HepG2 (cell line): ENCODE measurements around the gene COG1. TPM values are rescaled to one million over a fixed set of nuclear protein-coding genes. Genes with fewer than 3 reads are reported as not detected.

ENCODE experiments used
- FOXC1 ChIP-seq: sonication (generic); formaldehyde crosslinking; IDR thresholded peaks from 2 replicates; pipeline ENCODE4 v1.8.0; 2022; ENCODE audit warnings: mild to moderate bottlenecking, missing genetic modification reagents, borderline replicate concordance
- FOXK1 ChIP-seq: sonication (generic); formaldehyde crosslinking; IDR thresholded peaks from 2 replicates; pipeline ENCODE4 v1.4.0; 2020; ENCODE audit warnings: low read depth, missing genetic modification reagents, borderline replicate concordance
- HCFC1 ChIP-seq: fragments of 150-350 bp; IDR thresholded peaks from 2 replicates; pipeline ENCODE4 v1.6.1; 2014; ENCODE audit warnings: low read depth, low read length
- HOXD1 ChIP-seq: sonication (generic); formaldehyde crosslinking; IDR thresholded peaks from 2 replicates; pipeline ENCODE4 v1.5.0; 2020; ENCODE audit warnings: missing genetic modification reagents
- JDP2 ChIP-seq: sonication (generic); formaldehyde crosslinking; IDR thresholded peaks from 2 replicates; pipeline ENCODE4 v1.8.1; 2022; ENCODE audit warnings: missing genetic modification reagents, borderline replicate concordance
- MIXL1 ChIP-seq: IDR thresholded peaks from 2 replicates; pipeline ENCODE4 v1.6.1; 2016
- POLR2G ChIP-seq: fragments of 200-400 bp; formaldehyde crosslinking; IDR thresholded peaks from 2 replicates; pipeline ENCODE4 v1.6.1; 2018; ENCODE audit warnings: mild to moderate bottlenecking, low read depth, low read length, moderate library complexity
- SNAI1 ChIP-seq: sonication (generic); formaldehyde crosslinking; IDR thresholded peaks from 2 replicates; pipeline ENCODE4 v1.5.0; 2020; ENCODE audit warnings: mild to moderate bottlenecking, missing genetic modification reagents, borderline replicate concordance
- TGIF2 ChIP-seq: IDR thresholded peaks from 2 replicates; pipeline ENCODE4 v1.6.1; 2016; ENCODE audit warnings: control low read depth, missing compliant biosample characterization
- ZKSCAN5 ChIP-seq: sonication (generic); formaldehyde crosslinking; IDR thresholded peaks from 2 replicates; pipeline ENCODE4 v1.5.1; 2020; ENCODE audit warnings: mild to moderate bottlenecking, missing genetic modification reagents
- ZNF251 ChIP-seq: sonication (generic); formaldehyde crosslinking; IDR thresholded peaks from 2 replicates; pipeline ENCODE4 v1.9.0; 2021; ENCODE audit warnings: mild to moderate bottlenecking, missing genetic modification reagents
- ZNF484 ChIP-seq: sonication (generic); formaldehyde crosslinking; IDR thresholded peaks from 2 replicates; pipeline ENCODE4 v1.5.1; 2020; ENCODE audit warnings: mild to moderate bottlenecking, low read depth, missing genetic modification reagents, borderline replicate concordance
- ZNF510 ChIP-seq: sonication (generic); formaldehyde crosslinking; IDR thresholded peaks from 2 replicates; pipeline ENCODE4 v1.4.0; 2020; ENCODE audit warnings: low read depth, mild to moderate bottlenecking, missing genetic modification reagents
- ZNF552 ChIP-seq: sonication (generic); formaldehyde crosslinking; IDR thresholded peaks from 2 replicates; pipeline ENCODE4 v1.9.0; 2022; ENCODE audit warnings: missing genetic modification reagents, mild to moderate bottlenecking, borderline replicate concordance
- polyA plus RNA-seq, 8 experiments: library from polyadenylated mRNA; depleted of rRNA in 3 of 8; stranded (reverse) in 7 of 8; unstranded in 1 of 8; fragments of >200 nt; fragmentation: Illumina TruSeq in 4 of 8; extraction: Trizol in 4 of 8; gene quantifications; 2 replicates each; pipeline versions ENCODE4 v1.2.1 to v1.2.3, GENCODE V29; 2011 to 2016; ENCODE audit warnings: low read depth in 4 of 8, missing spikeins in 1 of 8, mixed read lengths in 1 of 8; ENCODE audit not compliant: insufficient read depth in 1 of 8
- total RNA-seq, 5 experiments: library from RNA; depleted of rRNA; stranded (reverse); fragments of >200 nt; fragmentation: Illumina TruSeq; extraction: Trizol; gene quantifications; 2 replicates each; pipeline ENCODE4 v1.2.3, GENCODE V29; 2016; ENCODE audit warnings: low read depth in 1 of 5
- TF ChIP-seq, protein P1 (sequence below): sonication (generic); formaldehyde crosslinking; IDR thresholded peaks from 2 replicates; pipeline ENCODE4 v1.5.1; 2020; ENCODE audit warnings: mild to moderate bottlenecking, missing genetic modification reagents, moderate library complexity
- TF ChIP-seq, protein P2 (sequence below): sonication (generic); formaldehyde crosslinking; IDR thresholded peaks from 2 replicates; pipeline ENCODE4 v1.8.0; 2022; ENCODE audit warnings: missing genetic modification reagents, mild to moderate bottlenecking, moderate library complexity, borderline replicate concordance
- TF ChIP-seq, protein P3 (sequence below): sonication (generic); formaldehyde crosslinking; IDR thresholded peaks from 2 replicates; pipeline ENCODE4 v1.8.1; 2023; ENCODE audit warnings: mild to moderate bottlenecking, moderate library complexity, missing genetic modification reagents
- TF ChIP-seq, protein P4 (sequence below): sonication (generic); formaldehyde crosslinking; IDR thresholded peaks from 2 replicates; pipeline ENCODE4 v1.4.0; 2020; ENCODE audit warnings: missing genetic modification reagents, borderline replicate concordance

COG1 gene
- total and polyA plus RNA-seq, 2 of the 13 experiments (the other 11 are each of a cell fraction or from before 2014, with no cell fraction given), result 36.6 to 39.7 TPM

DNA sequence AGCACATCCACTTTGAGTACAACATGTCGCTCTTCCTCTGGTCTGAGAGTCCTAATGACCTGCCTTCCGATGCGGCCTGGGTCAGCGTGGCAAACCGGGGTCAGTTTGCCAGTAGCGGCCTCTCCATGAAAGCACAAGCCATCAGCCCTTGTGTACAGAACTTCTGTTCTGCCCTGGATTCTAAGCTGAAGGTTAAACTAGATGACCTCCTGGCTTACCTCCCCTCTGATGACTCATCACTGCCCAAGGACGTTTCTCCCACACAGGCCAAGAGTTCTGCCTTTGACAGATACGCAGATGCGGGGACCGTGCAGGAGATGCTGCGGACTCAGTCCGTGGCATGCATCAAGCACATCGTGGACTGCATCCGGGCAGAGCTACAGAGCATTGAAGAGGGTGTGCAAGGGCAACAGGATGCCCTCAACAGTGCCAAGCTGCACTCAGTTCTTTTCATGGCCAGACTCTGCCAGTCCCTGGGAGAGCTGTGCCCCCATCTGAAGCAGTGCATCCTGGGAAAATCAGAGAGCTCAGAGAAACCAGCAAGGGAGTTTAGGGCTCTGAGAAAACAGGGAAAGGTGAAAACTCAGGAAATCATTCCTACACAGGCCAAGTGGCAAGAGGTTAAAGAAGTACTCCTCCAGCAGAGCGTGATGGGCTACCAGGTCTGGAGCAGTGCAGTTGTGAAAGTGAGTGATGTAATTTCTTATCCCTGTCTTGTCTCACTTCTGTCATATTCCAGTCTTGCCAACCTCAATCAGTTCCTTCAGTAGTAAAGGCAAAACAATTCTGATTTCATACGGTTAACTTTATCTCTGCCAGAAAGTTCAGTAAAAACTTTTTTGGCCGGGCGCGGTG lies 8.6 kb downstream of the COG1 start (continued):
- TF ChIP-seq, protein P1, sequence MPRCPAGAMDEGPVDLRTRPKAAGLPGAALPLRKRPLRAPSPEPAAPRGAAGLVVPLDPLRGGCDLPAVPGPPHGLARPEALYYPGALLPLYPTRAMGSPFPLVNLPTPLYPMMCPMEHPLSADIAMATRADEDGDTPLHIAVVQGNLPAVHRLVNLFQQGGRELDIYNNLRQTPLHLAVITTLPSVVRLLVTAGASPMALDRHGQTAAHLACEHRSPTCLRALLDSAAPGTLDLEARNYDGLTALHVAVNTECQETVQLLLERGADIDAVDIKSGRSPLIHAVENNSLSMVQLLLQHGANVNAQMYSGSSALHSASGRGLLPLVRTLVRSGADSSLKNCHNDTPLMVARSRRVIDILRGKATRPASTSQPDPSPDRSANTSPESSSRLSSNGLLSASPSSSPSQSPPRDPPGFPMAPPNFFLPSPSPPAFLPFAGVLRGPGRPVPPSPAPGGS, result peak; percentile 88
- TF ChIP-seq ZNF552 (CRISPR knock-in tag) (peak; percentile 41; the same call in 1 of the 2 replicates), TGIF2 (peak; percentile 96), POLR2G (peak; percentile 66), ZNF484 (CRISPR knock-in tag) (no peak), ZNF510 (no peak), FOXC1 (CRISPR knock-in tag) (peak; percentile 81; the same call in 1 of the 2 replicates), SNAI1 (no peak), FOXK1 (CRISPR knock-in tag) (peak; percentile 92; the same call in 1 of the 2 replicates), ZNF251 (no peak; the same call in 1 of the 2 replicates), JDP2 (no peak; the same call in 1 of the 2 replicates), HCFC1 (0 out of 2 replicates have a peak, but pooled peaks have one; percentile 16), ZKSCAN5 (CRISPR knock-in tag) (no peak), MIXL1 (peak; percentile 90), HOXD1 (CRISPR knock-in tag) (0 out of 2 replicates have a peak, but pooled peaks have one; percentile 28)
- TF ChIP-seq, protein P2, sequence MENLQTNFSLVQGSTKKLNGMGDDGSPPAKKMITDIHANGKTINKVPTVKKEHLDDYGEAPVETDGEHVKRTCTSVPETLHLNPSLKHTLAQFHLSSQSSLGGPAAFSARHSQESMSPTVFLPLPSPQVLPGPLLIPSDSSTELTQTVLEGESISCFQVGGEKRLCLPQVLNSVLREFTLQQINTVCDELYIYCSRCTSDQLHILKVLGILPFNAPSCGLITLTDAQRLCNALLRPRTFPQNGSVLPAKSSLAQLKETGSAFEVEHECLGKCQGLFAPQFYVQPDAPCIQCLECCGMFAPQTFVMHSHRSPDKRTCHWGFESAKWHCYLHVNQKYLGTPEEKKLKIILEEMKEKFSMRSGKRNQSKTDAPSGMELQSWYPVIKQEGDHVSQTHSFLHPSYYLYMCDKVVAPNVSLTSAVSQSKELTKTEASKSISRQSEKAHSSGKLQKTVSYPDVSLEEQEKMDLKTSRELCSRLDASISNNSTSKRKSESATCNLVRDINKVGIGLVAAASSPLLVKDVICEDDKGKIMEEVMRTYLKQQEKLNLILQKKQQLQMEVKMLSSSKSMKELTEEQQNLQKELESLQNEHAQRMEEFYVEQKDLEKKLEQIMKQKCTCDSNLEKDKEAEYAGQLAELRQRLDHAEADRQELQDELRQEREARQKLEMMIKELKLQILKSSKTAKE, result peak; percentile 93
- TF ChIP-seq, protein P3, sequence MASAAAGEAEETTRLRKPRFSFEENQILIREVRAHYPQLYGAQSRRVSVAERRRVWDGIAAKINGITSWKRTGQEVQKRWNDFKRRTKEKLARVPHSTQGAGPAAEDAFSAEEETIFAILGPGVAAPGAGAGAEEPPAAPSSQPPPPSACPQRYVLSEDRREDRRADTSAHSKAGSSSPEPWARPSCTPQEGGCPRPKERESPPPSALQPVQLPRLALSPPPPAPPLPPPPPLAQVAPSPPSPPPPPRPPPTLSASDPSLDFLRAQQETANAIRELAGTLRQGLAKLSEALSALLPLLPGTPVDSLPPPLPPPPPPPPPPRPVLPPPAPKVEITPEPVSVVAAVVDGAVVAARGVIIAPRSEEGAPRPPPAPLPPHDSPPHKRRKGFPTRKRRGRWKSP (CRISPR knock-in tag), result peak; percentile 85
- TF ChIP-seq, protein P4, sequence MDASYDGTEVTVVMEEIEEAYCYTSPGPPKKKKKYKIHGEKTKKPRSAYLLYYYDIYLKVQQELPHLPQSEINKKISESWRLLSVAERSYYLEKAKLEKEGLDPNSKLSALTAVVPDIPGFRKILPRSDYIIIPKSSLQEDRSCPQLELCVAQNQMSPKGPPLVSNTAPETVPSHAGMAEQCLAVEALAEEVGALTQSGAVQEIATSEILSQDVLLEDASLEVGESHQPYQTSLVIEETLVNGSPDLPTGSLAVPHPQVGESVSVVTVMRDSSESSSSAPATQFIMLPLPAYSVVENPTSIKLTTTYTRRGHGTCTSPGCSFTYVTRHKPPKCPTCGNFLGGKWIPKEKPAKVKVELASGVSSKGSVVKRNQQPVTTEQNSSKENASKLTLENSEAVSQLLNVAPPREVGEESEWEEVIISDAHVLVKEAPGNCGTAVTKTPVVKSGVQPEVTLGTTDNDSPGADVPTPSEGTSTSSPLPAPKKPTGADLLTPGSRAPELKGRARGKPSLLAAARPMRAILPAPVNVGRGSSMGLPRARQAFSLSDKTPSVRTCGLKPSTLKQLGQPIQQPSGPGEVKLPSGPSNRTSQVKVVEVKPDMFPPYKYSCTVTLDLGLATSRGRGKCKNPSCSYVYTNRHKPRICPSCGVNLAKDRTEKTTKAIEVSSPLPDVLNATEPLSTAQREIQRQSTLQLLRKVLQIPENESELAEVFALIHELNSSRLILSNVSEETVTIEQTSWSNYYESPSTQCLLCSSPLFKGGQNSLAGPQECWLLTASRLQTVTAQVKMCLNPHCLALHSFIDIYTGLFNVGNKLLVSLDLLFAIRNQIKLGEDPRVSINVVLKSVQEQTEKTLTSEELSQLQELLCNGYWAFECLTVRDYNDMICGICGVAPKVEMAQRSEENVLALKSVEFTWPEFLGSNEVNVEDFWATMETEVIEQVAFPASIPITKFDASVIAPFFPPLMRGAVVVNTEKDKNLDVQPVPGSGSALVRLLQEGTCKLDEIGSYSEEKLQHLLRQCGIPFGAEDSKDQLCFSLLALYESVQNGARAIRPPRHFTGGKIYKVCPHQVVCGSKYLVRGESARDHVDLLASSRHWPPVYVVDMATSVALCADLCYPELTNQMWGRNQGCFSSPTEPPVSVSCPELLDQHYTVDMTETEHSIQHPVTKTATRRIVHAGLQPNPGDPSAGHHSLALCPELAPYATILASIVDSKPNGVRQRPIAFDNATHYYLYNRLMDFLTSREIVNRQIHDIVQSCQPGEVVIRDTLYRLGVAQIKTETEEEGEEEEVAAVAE (CRISPR knock-in tag), result no peak
